Measurements from ENCODE around the gene DKK2.

Gene DKK2

GRCh38 chr4:106979476-106979875, 56.6 kb downstream of the DKK2 start:
- in situ Hi-C loops (cut with MboI; ENCODE audit: low sequenced_read_pairs, unreplicated experiment): no loop called here
- no peak for TF ChIP-seq CTCF (IDR thresholded peaks at IDR 0.05; ENCODE audit: borderline replicate concordance, control extremely low read depth, extremely low read depth, insufficient read depth, missing control alignments)
- no peak for DNase-seq (ENCODE audit: low spot score)

- in situ Hi-C loops (cut with MboI; ENCODE audit: low sequenced_read_pairs, unreplicated experiment): no loop called here
- DNase-seq (ENCODE audit: low spot score): no peak
- no peak for TF ChIP-seq CTCF (IDR thresholded peaks at IDR 0.05; ENCODE audit: borderline replicate concordance, control extremely low read depth, extremely low read depth, insufficient read depth, missing control alignments)
These were observed 57.9 kb downstream of the DKK2 start for GRCh38 chr4:106978046-106978774.

- DNase-seq (ENCODE audit: low spot score): no peak
- in situ Hi-C loops (cut with MboI; ENCODE audit: low sequenced_read_pairs, unreplicated experiment): no loop called here
- no peak for TF ChIP-seq CTCF (IDR thresholded peaks at IDR 0.05; ENCODE audit: borderline replicate concordance, control extremely low read depth, extremely low read depth, insufficient read depth, missing control alignments)
These were observed 64.5 kb downstream of the DKK2 start for GRCh38 chr4:106971636-106972035.

GRCh38 chr4:106967892-106968291, 68.2 kb downstream of the DKK2 start:
- no peak for TF ChIP-seq CTCF (IDR thresholded peaks at IDR 0.05; ENCODE audit: borderline replicate concordance, control extremely low read depth, extremely low read depth, insufficient read depth, missing control alignments)
- no peak for DNase-seq (ENCODE audit: low spot score)
- in situ Hi-C loops (cut with MboI; ENCODE audit: low sequenced_read_pairs, unreplicated experiment): no loop called here

GRCh38 chr4:106953036-106953705, 82.9 kb downstream of the DKK2 start:
- in situ Hi-C loops (cut with MboI; ENCODE audit: low sequenced_read_pairs, unreplicated experiment): no loop called here
- no peak for TF ChIP-seq CTCF (IDR thresholded peaks at IDR 0.05; ENCODE audit: borderline replicate concordance, control extremely low read depth, extremely low read depth, insufficient read depth, missing control alignments)
- DNase-seq (ENCODE audit: low spot score): no peak

- TF ChIP-seq CTCF (IDR thresholded peaks at IDR 0.05; ENCODE audit: borderline replicate concordance, control extremely low read depth, extremely low read depth, insufficient read depth, missing control alignments): no peak
- DNase-seq (ENCODE audit: low spot score): no peak
- in situ Hi-C loops (cut with MboI; ENCODE audit: low sequenced_read_pairs, unreplicated experiment): no loop called here
These were observed 84.2 kb downstream of the DKK2 start for GRCh38 chr4:106951891-106952290.

Data from GM13976 (cell line).